CD4-positive, alpha-beta T cell treated with Interleukin-6 at 100 ng/mL for 8 hours (primary cell): ENCODE measurements around the gene SLC24A3.

Source experiments
- DNase-seq: peaks from one replicate; pipeline ENCODE4 v3.0.0-alpha.2; 2020; ENCODE audit warnings: mixed read lengths, low spot score

Gene SLC24A3

GRCh38 chr20:19341348-19342053, 129.1 kb downstream of the SLC24A3 start:
- DNase-seq: no peak

GRCh38 chr20:19344341-19344740, 131.9 kb downstream of the SLC24A3 start:
- no peak for DNase-seq

- DNase-seq: no peak
These were observed 135.6 kb downstream of the SLC24A3 start for GRCh38 chr20:19347943-19348456.

- no peak for DNase-seq
These were observed 136.1 kb downstream of the SLC24A3 start for GRCh38 chr20:19348582-19348981.

GRCh38 chr20:19349879-19350278, 137.4 kb downstream of the SLC24A3 start:
- DNase-seq: no peak

GRCh38 chr20:19351542-19351941, 139.1 kb downstream of the SLC24A3 start:
- no peak for DNase-seq

- no peak for DNase-seq
These were observed 142.5 kb downstream of the SLC24A3 start for GRCh38 chr20:19354950-19355349.

- no peak for DNase-seq
These were observed 149.3 kb downstream of the SLC24A3 start for GRCh38 chr20:19361790-19362189.

- DNase-seq: no peak
These were observed 151.0 kb downstream of the SLC24A3 start for GRCh38 chr20:19363476-19363875.

GRCh38 chr20:19367591-19367990, 155.1 kb downstream of the SLC24A3 start:
- no peak for DNase-seq

- no peak for DNase-seq
These were observed 155.9 kb downstream of the SLC24A3 start for GRCh38 chr20:19368351-19368750.

GRCh38 chr20:19370076-19371075, 157.9 kb downstream of the SLC24A3 start:
- DNase-seq: no peak

GRCh38 chr20:19371112-19371511, 158.7 kb downstream of the SLC24A3 start:
- DNase-seq: no peak

GRCh38 chr20:19374216-19374615, 161.8 kb downstream of the SLC24A3 start:
- DNase-seq: no peak

- DNase-seq: no peak
These were observed 163.0 kb downstream of the SLC24A3 start for GRCh38 chr20:19375395-19375794.

- DNase-seq: no peak
These were observed 163.4 kb downstream of the SLC24A3 start for GRCh38 chr20:19375801-19376200.

GRCh38 chr20:19376451-19377229, 164.2 kb downstream of the SLC24A3 start:
- no peak for DNase-seq

- DNase-seq: no peak
These were observed 165.6 kb downstream of the SLC24A3 start for GRCh38 chr20:19378058-19378457.

- DNase-seq: no peak
These were observed 167.8 kb downstream of the SLC24A3 start for GRCh38 chr20:19380211-19380610.

- no peak for DNase-seq
These were observed 169.5 kb downstream of the SLC24A3 start for GRCh38 chr20:19381947-19382346.

- no peak for DNase-seq
These were observed 170.2 kb downstream of the SLC24A3 start for GRCh38 chr20:19382386-19383340.
